Measurements from ENCODE around the gene TTC9B.
"Not testable (repeated sequence)": the region's sequence is repeated elsewhere in the genome, so short reads cannot be mapped to it uniquely, and the experiment has no call there.

Gene TTC9B

DNA sequence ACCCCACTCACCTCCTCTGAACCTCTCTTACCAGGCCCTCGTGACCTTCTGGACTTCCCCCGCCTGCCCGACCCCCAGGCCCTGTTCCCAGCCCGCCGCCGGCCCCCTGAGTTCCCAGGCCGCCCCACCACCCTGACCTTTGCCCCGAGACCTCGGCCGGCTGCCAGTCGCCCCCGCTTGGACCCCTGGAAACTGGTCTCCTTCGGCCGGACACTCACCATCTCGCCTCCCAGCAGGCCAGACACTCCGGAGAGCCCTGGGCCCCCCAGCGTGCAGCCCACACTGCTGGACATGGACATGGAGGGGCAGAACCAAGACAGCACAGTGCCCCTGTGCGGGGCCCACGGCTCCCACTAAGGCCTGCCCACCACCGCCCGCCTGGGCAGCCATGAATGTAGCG lies 3.2 kb downstream of the TTC9B start:
- DNase-seq (ENCODE audit: low read depth) = no peak

GRCh38 chr19:40213882-40214570 lies 4.2 kb downstream of the TTC9B start:
- no peak for DNase-seq (ENCODE audit: low read depth)

GRCh38 chr19:40213251-40213829 lies 4.8 kb downstream of the TTC9B start:
- DNase-seq (ENCODE audit: low read depth) = no peak

- DNase-seq (ENCODE audit: low read depth) = no peak
Observed at GRCh38 chr19:40210889-40211288, 7.3 kb downstream of the TTC9B start.

- DNase-seq (ENCODE audit: low read depth) = no peak
Observed at GRCh38 chr19:40208602-40209001, 9.6 kb downstream of the TTC9B start.

GRCh38 chr19:40205760-40206159 lies 12.4 kb downstream of the TTC9B start:
- no peak for DNase-seq (ENCODE audit: low read depth)

GRCh38 chr19:40204381-40204780 lies 13.8 kb downstream of the TTC9B start:
- no peak for DNase-seq (ENCODE audit: low read depth)

- DNase-seq (ENCODE audit: low read depth) = no peak
Observed at GRCh38 chr19:40200341-40201099, 17.7 kb downstream of the TTC9B start.

- no peak for DNase-seq (ENCODE audit: low read depth)
Observed at GRCh38 chr19:40198272-40198990, 19.8 kb downstream of the TTC9B start.

DNA sequence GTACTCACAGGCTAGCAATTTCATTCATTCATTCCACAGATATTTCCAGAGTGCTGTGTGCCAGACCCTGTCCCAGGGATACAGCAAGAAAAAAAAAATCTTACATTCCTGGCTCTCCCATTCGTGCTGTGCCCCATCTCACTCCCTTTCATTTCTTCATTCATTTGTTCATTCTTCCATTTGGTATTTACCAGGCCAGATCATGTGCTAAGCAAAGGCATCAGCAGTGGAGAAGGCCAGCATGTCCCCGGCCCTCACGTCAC lies 24.7 kb downstream of the TTC9B start:
- no peak for DNase-seq (ENCODE audit: low read depth)

GRCh38 chr19:40192758-40193586 lies 25.2 kb downstream of the TTC9B start:
- no peak for DNase-seq (ENCODE audit: low read depth)

GRCh38 chr19:40191836-40192646 lies 26.1 kb downstream of the TTC9B start:
- no peak for DNase-seq (ENCODE audit: low read depth)

DNA sequence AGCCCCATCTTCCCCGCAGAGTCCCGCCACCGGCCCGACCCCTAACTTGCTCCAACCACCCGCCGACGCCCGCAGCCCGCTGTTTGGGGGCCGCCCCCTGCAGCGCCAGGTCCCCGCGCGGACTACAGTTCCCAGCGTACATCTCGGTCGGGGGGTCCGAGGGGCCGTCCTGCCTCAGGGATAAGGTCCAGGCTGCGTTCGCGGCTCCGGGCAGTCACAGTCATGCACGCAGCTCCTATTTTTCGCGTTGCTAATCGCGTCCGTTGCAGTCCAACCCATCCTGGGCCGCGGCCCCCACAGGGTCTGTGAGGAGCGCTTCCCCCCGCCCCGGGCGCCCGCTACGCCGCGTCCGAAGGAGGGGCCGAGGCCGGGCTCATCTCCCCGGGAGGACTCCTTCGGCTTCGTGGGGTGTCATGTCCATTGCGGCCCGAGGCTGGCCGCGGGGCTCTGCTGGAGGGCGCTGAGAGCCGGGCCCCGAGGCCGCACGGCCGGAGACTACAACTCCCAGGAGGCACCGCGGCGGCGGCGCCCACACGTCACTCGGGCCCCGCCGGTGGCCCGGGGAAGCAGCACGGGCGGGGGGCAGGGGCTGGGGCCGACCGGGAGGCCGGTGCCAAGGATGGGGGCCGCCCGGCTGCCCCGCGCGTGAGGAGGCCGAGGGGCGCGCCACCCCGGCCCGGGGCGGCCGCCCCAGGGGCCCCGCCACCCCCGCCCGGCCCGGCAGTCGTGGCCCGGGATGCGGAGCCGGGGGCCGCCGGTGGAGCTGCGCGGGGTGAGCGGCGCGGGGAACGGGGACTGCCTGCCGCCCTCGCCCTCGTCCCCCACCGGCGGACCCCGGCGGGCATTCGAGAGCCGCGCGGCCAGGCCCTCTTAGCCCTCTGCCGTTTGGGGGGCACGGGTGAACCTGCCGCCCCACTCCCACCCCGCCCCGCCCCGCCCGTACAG lies 27.0 kb downstream of the TTC9B start, which contains the start of gene MAP3K10:
Gene MAP3K10, plus strand, starts transcription at position 536 of the 945 bp plus-strand sequence. CDS start 606 bp downstream, outside the sequence.
- DNase-seq (ENCODE audit: low read depth) = peak; percentile 71

GRCh38 chr19:40184273-40184672 lies 33.9 kb downstream of the TTC9B start:
- no peak for DNase-seq (ENCODE audit: low read depth)

- DNase-seq (ENCODE audit: low read depth) = no peak
Observed at GRCh38 chr19:40178756-40179155, 39.4 kb downstream of the TTC9B start.

GRCh38 chr19:40177286-40178070 lies 40.7 kb downstream of the TTC9B start:
- DNase-seq (ENCODE audit: low read depth) = no peak

GRCh38 chr19:40175820-40176219 lies 42.4 kb downstream of the TTC9B start:
- DNase-seq (ENCODE audit: low read depth) = no peak

GRCh38 chr19:40174092-40174491 lies 44.1 kb downstream of the TTC9B start:
- no peak for DNase-seq (ENCODE audit: low read depth)

DNA sequence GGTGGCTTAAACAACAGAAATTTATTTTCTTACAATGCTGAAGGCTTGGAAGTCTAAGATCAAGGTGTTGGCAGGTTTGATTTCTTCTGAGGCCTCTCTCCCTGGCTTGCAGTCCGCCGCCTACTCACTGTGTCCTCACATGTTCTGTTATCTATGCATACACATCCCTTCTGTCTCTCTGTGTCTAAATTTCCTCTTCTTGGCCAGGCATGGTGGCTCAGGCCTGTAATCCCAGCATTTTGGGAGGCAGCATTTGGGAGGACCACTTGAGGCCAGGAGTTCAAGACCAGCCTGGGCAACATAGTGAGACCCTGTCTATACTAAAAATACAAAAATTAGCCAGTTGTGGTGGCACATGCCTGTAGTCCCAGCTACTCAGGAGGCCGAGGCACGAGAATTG lies 46.9 kb downstream of the TTC9B start:
- not testable (repeated sequence) for DNase-seq (ENCODE audit: low read depth)

Data from activated T-cell treated with anti-CD3 and anti-CD28 coated beads for 24 hours (primary cell).